Measurements from ENCODE around the gene SPATS2.
"Not testable (repeated sequence)": the region's sequence is repeated elsewhere in the genome, so short reads cannot be mapped to it uniquely, and the experiment has no call there.

The SPATS2 gene

GRCh38 chr12:49414364-49414763 is 47.1 kb downstream of the SPATS2 start:
- no peak for DNase-seq

GRCh38 chr12:49415521-49415970 is 48.3 kb downstream of the SPATS2 start:
- DNase-seq = no peak

- no peak for DNase-seq
These were observed 49.6 kb downstream of the SPATS2 start for GRCh38 chr12:49416892-49417291.

- DNase-seq = no peak
These were observed 50.3 kb downstream of the SPATS2 start for GRCh38 chr12:49417558-49417957.

GRCh38 chr12:49420556-49420955 is 53.3 kb downstream of the SPATS2 start:
- DNase-seq = no peak

- no peak for DNase-seq
These were observed 54.9 kb downstream of the SPATS2 start for GRCh38 chr12:49422114-49422513.

GRCh38 chr12:49428793-49429192 is 61.5 kb downstream of the SPATS2 start:
- no peak for DNase-seq

GRCh38 chr12:49432616-49433015 is 65.4 kb downstream of the SPATS2 start:
- no peak for DNase-seq

- not testable (repeated sequence) for DNase-seq
These were observed 69.5 kb downstream of the SPATS2 start for GRCh38 chr12:49436799-49437198.

GRCh38 chr12:49439042-49439441 is 71.8 kb downstream of the SPATS2 start:
- no peak for DNase-seq

GRCh38 chr12:49440035-49440434 is 72.8 kb downstream of the SPATS2 start:
- no peak for DNase-seq

GRCh38 chr12:49442915-49443314 is 75.7 kb downstream of the SPATS2 start:
- no peak for DNase-seq

GRCh38 chr12:49446571-49446970 is 79.3 kb downstream of the SPATS2 start:
- DNase-seq = no peak

- no peak for DNase-seq
These were observed 81.6 kb downstream of the SPATS2 start for GRCh38 chr12:49448858-49449257.

- DNase-seq = no peak
These were observed 84.4 kb downstream of the SPATS2 start for GRCh38 chr12:49451468-49452259.

GRCh38 chr12:49455501-49455900 is 88.2 kb downstream of the SPATS2 start:
- no peak for DNase-seq

- no peak for DNase-seq
These were observed 88.9 kb downstream of the SPATS2 start for GRCh38 chr12:49456131-49456679.

- no peak for DNase-seq
These were observed 91.6 kb downstream of the SPATS2 start for GRCh38 chr12:49458816-49459215.

- no peak for DNase-seq
These were observed 94.0 kb downstream of the SPATS2 start for GRCh38 chr12:49461221-49461620.

GRCh38 chr12:49462083-49462744 is 95.0 kb downstream of the SPATS2 start:
- no peak for DNase-seq

GRCh38 chr12:49465132-49465531 is 97.9 kb downstream of the SPATS2 start:
- no peak for DNase-seq

GRCh38 chr12:49470986-49471385 is 103.7 kb downstream of the SPATS2 start:
- DNase-seq = no peak

GRCh38 chr12:49471557-49471956 is 104.3 kb downstream of the SPATS2 start:
- DNase-seq = no peak

- no peak for DNase-seq
These were observed 108.8 kb downstream of the SPATS2 start for GRCh38 chr12:49476091-49476490.
